DND-41 (cell line): Measurements from ENCODE around the gene STK4.
A peak's percentile ranks its signal among the peaks of the same experiment; 100 is the strongest.

Experiments used
- ATAC-seq: fragments of 200-7000 bp; cut with Tn5 transposase; 3 replicates; pipeline ENCODE4 v1.9.1; 2021; ENCODE audit warnings: low read depth; ENCODE audit not compliant: insufficient read depth
- DNase-seq: peaks from one replicate; pipeline ENCODE4 v3.0.0-alpha.2; 2020
- H2AFZ ChIP-seq: 2 replicates; pipeline ENCODE4 v1.6.0; 2012; ENCODE audit warnings: low read depth, low read length
- H3K27ac ChIP-seq: 2 replicates; pipeline ENCODE4 v1.5.1; 2012; ENCODE audit warnings: low read length, inconsistent platforms
- H3K27me3 ChIP-seq: fragments of 200-600 bp; sonication (generic); 2 replicates; pipeline ENCODE4 v1.6.0; 2012; ENCODE audit warnings: low read length, mild to moderate bottlenecking, inconsistent platforms; ENCODE audit not compliant: insufficient read depth, poor library complexity
- H3K36me3 ChIP-seq: 2 replicates; pipeline ENCODE4 v1.5.1; 2012; ENCODE audit warnings: low read length, inconsistent platforms; ENCODE audit not compliant: insufficient read depth
- H3K4me1 ChIP-seq: 2 replicates; pipeline ENCODE4 v1.5.1; 2012; ENCODE audit warnings: mild to moderate bottlenecking, low read length; ENCODE audit not compliant: insufficient read depth
- H3K4me2 ChIP-seq: 2 replicates; pipeline ENCODE4 v1.6.0; 2012; ENCODE audit warnings: mild to moderate bottlenecking, moderate library complexity, low read length, inconsistent platforms; ENCODE audit not compliant: insufficient read depth
- H3K4me3 ChIP-seq, 2 experiments: fragments of 200-600 bp in 1 of 2; shearing (Covaris generic) in 1 of 2; 2 replicates each; pipeline ENCODE4 v1.5.1; 2012 to 2016; ENCODE audit warnings: inconsistent platforms in 2 of 2, low read length in 2 of 2, mild to moderate bottlenecking in 2 of 2, low read depth in 1 of 2, moderate library complexity in 1 of 2
- H3K79me2 ChIP-seq: 2 replicates; pipeline ENCODE4 v1.6.0; 2012; ENCODE audit warnings: low read length, inconsistent platforms; ENCODE audit not compliant: insufficient read depth
- H3K9ac ChIP-seq: 2 replicates; pipeline ENCODE4 v1.6.0; 2012; ENCODE audit warnings: low read depth, mild to moderate bottlenecking, inconsistent platforms, low read length, moderate library complexity
- H3K9me3 ChIP-seq: 2 replicates; pipeline ENCODE4 v1.5.1; 2012; ENCODE audit warnings: low read length, moderate library complexity, mild to moderate bottlenecking, inconsistent platforms; ENCODE audit not compliant: insufficient read depth, severe bottlenecking
- H4K20me1 ChIP-seq: 2 replicates; pipeline ENCODE4 v1.6.0; 2012; ENCODE audit warnings: low read length; ENCODE audit not compliant: insufficient read depth
- EZH2 ChIP-seq: IDR thresholded peaks from 3 replicates; pipeline ENCODE4 v1.6.1; 2012; ENCODE audit warnings: borderline replicate concordance, low read depth, mild to moderate bottlenecking, moderate library complexity, low read length, inconsistent platforms; ENCODE audit not compliant: severe bottlenecking
- TF ChIP-seq, protein P1 (sequence below): IDR thresholded peaks from 2 replicates; pipeline ENCODE4 v1.5.1; 2012; ENCODE audit warnings: borderline replicate concordance, low read length, moderate library complexity, mild to moderate bottlenecking; ENCODE audit not compliant: poor library complexity, severe bottlenecking; ENCODE audit errors: extremely low read depth

The STK4 gene

DNA sequence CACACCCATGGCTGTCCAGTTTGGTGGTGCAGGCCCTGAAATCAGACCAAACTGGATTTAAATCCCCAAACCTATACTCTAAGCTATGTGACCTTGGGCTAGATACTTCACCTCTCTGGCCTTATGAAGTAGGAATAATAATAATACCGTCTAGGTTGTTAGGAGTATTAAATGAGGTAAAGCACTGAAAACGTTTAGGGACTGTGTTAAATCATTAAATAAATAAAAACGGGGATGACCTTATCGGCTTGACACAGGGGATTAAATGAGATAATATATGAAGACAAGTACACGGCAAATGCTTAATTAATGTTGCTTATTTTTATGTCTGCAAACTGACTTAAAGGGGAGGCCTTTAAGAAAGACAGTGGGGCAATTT is 672 bp upstream of the STK4 start:
- no peaks in the 10 kb centered on the region for H3K9me3 ChIP-seq
- no peaks in the 10 kb centered on the region for H3K27me3 ChIP-seq
- DNase-seq (no peak), ATAC-seq (no peak)
- H3K4me1 ChIP-seq: peaks cover 62% of the 10 kb centered on the region
- no peaks in the 10 kb centered on the region for H3K36me3 ChIP-seq
- H4K20me1 ChIP-seq: peaks cover 14% of the 10 kb centered on the region; the same call in 1 of the 2 replicates
- TF ChIP-seq EZH2: no peak
- TF ChIP-seq, protein P1, sequence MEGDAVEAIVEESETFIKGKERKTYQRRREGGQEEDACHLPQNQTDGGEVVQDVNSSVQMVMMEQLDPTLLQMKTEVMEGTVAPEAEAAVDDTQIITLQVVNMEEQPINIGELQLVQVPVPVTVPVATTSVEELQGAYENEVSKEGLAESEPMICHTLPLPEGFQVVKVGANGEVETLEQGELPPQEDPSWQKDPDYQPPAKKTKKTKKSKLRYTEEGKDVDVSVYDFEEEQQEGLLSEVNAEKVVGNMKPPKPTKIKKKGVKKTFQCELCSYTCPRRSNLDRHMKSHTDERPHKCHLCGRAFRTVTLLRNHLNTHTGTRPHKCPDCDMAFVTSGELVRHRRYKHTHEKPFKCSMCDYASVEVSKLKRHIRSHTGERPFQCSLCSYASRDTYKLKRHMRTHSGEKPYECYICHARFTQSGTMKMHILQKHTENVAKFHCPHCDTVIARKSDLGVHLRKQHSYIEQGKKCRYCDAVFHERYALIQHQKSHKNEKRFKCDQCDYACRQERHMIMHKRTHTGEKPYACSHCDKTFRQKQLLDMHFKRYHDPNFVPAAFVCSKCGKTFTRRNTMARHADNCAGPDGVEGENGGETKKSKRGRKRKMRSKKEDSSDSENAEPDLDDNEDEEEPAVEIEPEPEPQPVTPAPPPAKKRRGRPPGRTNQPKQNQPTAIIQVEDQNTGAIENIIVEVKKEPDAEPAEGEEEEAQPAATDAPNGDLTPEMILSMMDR: no peak
- H3K4me2 ChIP-seq: peak overlapping the region; percentile 95
- peak overlapping the region; percentile 85 for H3K27ac ChIP-seq
- H3K9ac ChIP-seq: peak overlapping the region; percentile 78
- H3K4me3 ChIP-seq: peak overlapping the region; percentile 54 to 88; a peak in 3 of 4 replicates
- H2AFZ ChIP-seq: peak overlapping the region; percentile 90
- H3K79me2 ChIP-seq: peaks cover 51% of the 10 kb centered on the region

DNA sequence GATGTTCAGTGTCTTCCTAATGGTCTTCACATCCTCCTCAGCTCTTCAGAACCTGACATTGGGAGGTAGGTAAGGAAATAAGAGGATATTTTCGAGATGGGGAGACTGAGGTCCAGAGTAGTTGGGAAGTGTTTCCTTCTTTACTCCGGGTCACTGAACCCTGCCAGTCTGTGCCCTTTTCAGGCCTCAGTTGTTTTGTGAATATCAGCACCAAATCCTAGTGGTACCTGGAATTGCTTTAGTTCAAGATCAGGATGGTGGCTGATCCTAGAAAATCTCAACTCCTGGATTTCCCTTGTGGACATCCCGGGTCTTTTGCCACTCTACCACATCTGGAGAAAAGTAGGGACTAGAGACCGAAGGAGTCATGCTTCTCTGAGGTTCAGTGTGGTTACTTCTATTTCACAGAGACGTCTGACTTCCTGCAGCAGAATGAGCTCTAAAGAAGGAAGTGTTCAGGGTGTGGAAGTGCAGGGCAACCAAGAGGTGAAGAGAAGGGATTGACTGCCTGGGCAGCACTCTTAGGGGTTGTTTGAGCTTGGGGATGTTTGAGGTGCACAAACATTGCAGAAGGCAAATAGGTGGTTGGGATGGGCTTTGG is 995 bp downstream of the STK4 start:
- peak; percentile 61 for ATAC-seq
- H2AFZ ChIP-seq: peak overlapping the region; percentile 79

DNA sequence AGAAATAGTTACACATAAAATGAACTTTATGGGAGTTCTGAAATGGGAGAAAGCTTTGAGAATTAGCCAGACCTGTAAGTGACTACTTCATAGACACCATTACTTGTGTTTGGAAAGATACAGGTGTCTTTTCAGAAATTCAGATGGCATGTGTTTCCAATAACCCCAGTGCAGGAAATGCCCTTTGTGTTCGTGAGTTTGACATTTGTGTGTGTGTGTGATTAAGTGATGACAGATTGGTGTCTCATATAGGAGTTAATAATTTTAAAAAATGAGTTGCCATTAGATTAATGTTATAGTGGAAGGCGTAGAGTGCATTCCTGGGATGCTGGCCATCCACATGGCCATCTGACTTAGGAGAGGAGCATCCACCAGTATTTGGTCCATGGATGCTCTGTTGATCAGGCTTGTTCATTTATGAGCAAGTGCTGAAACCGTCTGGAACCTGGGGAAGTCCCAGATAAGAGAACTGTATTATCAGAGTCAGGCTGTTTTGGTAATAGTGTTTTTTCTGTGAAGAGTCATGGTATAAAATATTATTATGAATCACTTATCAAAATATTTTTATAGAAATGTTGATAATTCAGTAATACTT is 3.1 kb downstream of the STK4 start:
- no peak for ATAC-seq
- Histone ChIP-seq H2AFZ (no peak overlapping the region), H3K27ac (peak overlapping the region; percentile 20; the same call in 1 of the 2 replicates), H3K4me2 (peak overlapping the region; percentile 95), H3K4me1 (peaks cover 58% of the 10 kb centered on the region), H4K20me1 (peaks cover 14% of the 10 kb centered on the region; the same call in 1 of the 2 replicates), H3K9me3 (no peaks in the 10 kb centered on the region), H3K79me2 (peaks cover 68% of the 10 kb centered on the region), H3K4me3 (peak overlapping the region in 1 of 2 experiments; percentile 88; a peak in 1 of 4 replicates), H3K9ac (peak overlapping the region; percentile 24), H3K27me3 (no peaks in the 10 kb centered on the region), H3K36me3 (peaks cover 23% of the 10 kb centered on the region)
- no peak for TF ChIP-seq EZH2
- TF ChIP-seq, protein P1: no peak
- DNase-seq: no peak

More for the DNA sequence above, 995 bp downstream of the STK4 start:
- Histone ChIP-seq H3K4me3 (peak overlapping the region; percentile 54 to 88), H3K4me1 (peaks cover 58% of the 10 kb centered on the region), H3K27ac (peak overlapping the region; percentile 85), H3K9ac (peak overlapping the region; percentile 78), H3K9me3 (no peaks in the 10 kb centered on the region), H3K36me3 (peaks cover 4% of the 10 kb centered on the region), H3K4me2 (peak overlapping the region; percentile 95), H3K79me2 (peaks cover 65% of the 10 kb centered on the region), H4K20me1 (peaks cover 14% of the 10 kb centered on the region; the same call in 1 of the 2 replicates), H3K27me3 (no peaks in the 10 kb centered on the region)
- DNase-seq: peak; percentile 55
- TF ChIP-seq, protein P1: peak; percentile 4
- no peak for TF ChIP-seq EZH2
